Kidney (tissue), 14 donors: ENCODE measurements around the gene TF. TPM values are rescaled to one million over a fixed set of nuclear protein-coding genes. Genes with fewer than 3 reads are reported as not detected.

ENCODE experiments used
- DNase-seq, 5 donors: peaks; one replicate each; pipeline ENCODE4 v3.0.0-alpha.2; 2013 to 2020
- FAIRE-seq: peaks from 2 replicates; lab custom pipeline; 2012; peaks lifted over from hg19 to GRCh38; lab: Jason Lieb, UNC
- H3K27ac ChIP-seq, 2 donors: one replicate each; pipeline ENCODE4 v1.7.0; 2013; ENCODE audit warnings: low read depth in 2 of 2, low read length in 2 of 2, inconsistent platforms in 1 of 2
- H3K27me3 ChIP-seq: one replicate; pipeline ENCODE4 v1.7.1; 2013; ENCODE audit warnings: low read length, inconsistent platforms; ENCODE audit not compliant: control insufficient read depth, insufficient read depth
- H3K36me3 ChIP-seq, 3 donors: one replicate each; pipeline versions ENCODE4 v1.7.0 to v1.7.1; 2013; ENCODE audit warnings: low read length in 3 of 3, control low read depth in 1 of 3, inconsistent platforms in 1 of 3; ENCODE audit not compliant: insufficient read depth in 3 of 3, control insufficient read depth in 2 of 3
- H3K4me1 ChIP-seq, 3 donors: one replicate each; pipeline versions ENCODE4 v1.7.0 to v1.7.1; 2013; ENCODE audit warnings: low read length in 3 of 3, inconsistent platforms in 1 of 3, low read depth in 1 of 3; ENCODE audit not compliant: control insufficient read depth in 2 of 3, insufficient read depth in 2 of 3
- H3K4me3 ChIP-seq, 3 donors: one replicate each; pipeline versions ENCODE4 v1.7.0 to v1.8.1; 2013; ENCODE audit warnings: low read length in 3 of 3, control low read depth in 1 of 3, inconsistent platforms in 1 of 3
- H3K9ac ChIP-seq, 3 donors: one replicate each; pipeline versions ENCODE4 v1.7.0 to v1.7.1; 2013; ENCODE audit warnings: low read length in 3 of 3, control low read depth in 1 of 3, inconsistent platforms in 1 of 3
- H3K9me3 ChIP-seq, 3 donors: one replicate each; pipeline versions ENCODE4 v1.7.0 to v1.7.1; 2013; ENCODE audit warnings: low read length in 3 of 3, control low read depth in 1 of 3, inconsistent platforms in 1 of 3; ENCODE audit not compliant: control insufficient read depth in 2 of 3, insufficient read depth in 1 of 3
- intact Hi-C: fragments of 100-400 bp; cut with DNase I; formaldehyde crosslinking; loops from one replicate; pipeline ENCODE4 v1.11.1; 2022
- polyA plus RNA-seq: library from polyadenylated mRNA; stranded (reverse); fragments of 350-450 nt; fragmentation: Illumina TruSeq; extraction: RNeasy Lipid Tissue Mini Kit (QIAGEN cat#74804); gene quantifications from one replicate; pipeline ENCODE4 v1.2.3, GENCODE V29; 2014; ENCODE audit warnings: low read depth, low replicate concordance; ENCODE audit not compliant: insufficient read depth
- total RNA-seq: library from RNA; stranded (reverse); fragmentation: NEBNext Ultra II Directional; extraction: Animal tissue kit (Norgen Biotek cat#: 25700); gene quantifications from one replicate; pipeline ENCODE4 v1.2.1, GENCODE V29; 2021
- TF ChIP-seq, protein P1 (sequence below): IDR thresholded peaks from 3 replicates; pipeline ENCODE4 v1.5.1; 2012; ENCODE audit warnings: mild to moderate bottlenecking, moderate library complexity, borderline replicate concordance; ENCODE audit not compliant: insufficient read depth; ENCODE audit errors: extremely low read depth
- donor health status: control.
- donor health status: control.
- donor health status: control.
- donor health status: control.
- donor health status: control.
- donor health status: DM: yes; HTN: yes; CAD: no.
- donor health status: Normal renal cell carcinoma (clear cell type).

Gene TF
- total and polyA plus RNA-seq, 2 donors from 2014 or later = 0.88 to 1.4 TPM

DNA sequence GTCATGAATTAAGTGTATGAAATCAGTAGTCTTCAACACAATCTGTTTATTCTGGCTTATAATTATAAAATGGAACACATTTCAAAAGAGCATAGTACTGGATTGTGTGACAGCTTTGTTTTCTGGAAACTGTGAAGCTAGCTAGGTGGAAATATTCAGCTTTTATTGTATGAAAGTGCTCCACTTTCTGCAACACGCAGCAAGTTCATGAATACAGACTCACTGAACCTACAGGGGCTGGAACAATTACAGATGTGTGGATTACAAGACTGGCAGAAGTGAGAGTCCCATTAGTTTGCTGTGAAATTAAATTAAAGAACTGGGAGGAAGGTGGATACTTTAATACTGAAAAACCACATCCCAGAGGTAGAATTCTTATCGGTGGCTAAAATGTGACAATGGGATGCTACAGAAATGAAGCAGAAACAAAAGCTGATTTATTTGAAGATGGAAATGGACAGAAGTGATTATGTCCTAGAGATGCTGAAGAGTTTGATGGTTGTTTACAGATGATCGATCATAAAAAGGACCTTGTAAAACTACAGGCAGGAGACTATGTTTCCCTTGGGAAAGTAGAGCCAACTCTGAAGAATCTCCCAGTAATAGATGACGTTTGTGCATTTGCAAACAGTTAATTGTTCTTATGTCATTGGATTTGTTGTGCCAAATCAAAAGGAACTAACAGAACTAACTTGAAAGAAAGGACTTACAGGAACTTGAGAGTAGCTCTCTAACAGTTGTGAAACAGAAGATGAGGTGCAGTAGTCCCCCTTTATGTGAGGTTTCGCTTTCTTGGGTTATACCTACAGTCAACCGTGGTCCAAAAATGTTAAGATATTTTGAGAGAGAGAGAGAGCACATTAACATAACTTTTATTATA, 15.7 kb downstream of the TF start:
- Histone ChIP-seq H3K4me3 (no peak overlapping the region), H3K9me3 (no peaks in the 10 kb centered on the region), H3K9ac (no peak overlapping the region), H3K27ac (no peak overlapping the region), H3K4me1 (no peaks in the 10 kb centered on the region), H3K36me3 (no peaks in the 10 kb centered on the region), H3K27me3 (no peaks in the 10 kb centered on the region)
- DNase-seq (no peak), FAIRE-seq (no peak)
- TF ChIP-seq, protein P1, sequence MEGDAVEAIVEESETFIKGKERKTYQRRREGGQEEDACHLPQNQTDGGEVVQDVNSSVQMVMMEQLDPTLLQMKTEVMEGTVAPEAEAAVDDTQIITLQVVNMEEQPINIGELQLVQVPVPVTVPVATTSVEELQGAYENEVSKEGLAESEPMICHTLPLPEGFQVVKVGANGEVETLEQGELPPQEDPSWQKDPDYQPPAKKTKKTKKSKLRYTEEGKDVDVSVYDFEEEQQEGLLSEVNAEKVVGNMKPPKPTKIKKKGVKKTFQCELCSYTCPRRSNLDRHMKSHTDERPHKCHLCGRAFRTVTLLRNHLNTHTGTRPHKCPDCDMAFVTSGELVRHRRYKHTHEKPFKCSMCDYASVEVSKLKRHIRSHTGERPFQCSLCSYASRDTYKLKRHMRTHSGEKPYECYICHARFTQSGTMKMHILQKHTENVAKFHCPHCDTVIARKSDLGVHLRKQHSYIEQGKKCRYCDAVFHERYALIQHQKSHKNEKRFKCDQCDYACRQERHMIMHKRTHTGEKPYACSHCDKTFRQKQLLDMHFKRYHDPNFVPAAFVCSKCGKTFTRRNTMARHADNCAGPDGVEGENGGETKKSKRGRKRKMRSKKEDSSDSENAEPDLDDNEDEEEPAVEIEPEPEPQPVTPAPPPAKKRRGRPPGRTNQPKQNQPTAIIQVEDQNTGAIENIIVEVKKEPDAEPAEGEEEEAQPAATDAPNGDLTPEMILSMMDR = no peak
- intact Hi-C loops = no loop called here

DNA sequence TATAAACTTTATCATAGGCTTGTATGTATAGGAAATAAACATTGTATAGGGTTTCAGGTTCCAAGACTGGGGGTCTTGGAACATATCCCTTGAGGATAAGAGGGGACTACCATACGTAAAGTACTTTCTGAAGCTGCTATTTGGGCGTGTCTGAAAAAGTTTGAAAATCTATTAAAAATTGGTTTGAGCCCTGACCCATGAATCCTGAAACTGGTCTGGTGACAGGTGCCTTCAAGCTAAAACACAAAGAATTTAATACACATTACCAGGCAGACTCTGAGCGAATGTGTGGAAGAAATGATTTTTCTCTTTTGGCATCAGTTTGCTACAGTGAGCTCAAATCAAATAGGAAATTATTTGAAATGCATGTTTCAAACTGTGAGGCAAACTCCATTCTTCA, 16.3 kb downstream of the TF start:
- no peak overlapping the region for H3K4me3 ChIP-seq
- H3K9ac ChIP-seq = no peak overlapping the region
- TF ChIP-seq, protein P1 = no peak
- intact Hi-C loops = no loop called here
- DNase-seq (no peak), FAIRE-seq (no peak)
- H3K27me3 ChIP-seq = no peaks in the 10 kb centered on the region
- H3K4me1 ChIP-seq = no peaks in the 10 kb centered on the region
- H3K9me3 ChIP-seq = no peaks in the 10 kb centered on the region
- H3K36me3 ChIP-seq = no peaks in the 10 kb centered on the region
- no peak overlapping the region for H3K27ac ChIP-seq

DNA sequence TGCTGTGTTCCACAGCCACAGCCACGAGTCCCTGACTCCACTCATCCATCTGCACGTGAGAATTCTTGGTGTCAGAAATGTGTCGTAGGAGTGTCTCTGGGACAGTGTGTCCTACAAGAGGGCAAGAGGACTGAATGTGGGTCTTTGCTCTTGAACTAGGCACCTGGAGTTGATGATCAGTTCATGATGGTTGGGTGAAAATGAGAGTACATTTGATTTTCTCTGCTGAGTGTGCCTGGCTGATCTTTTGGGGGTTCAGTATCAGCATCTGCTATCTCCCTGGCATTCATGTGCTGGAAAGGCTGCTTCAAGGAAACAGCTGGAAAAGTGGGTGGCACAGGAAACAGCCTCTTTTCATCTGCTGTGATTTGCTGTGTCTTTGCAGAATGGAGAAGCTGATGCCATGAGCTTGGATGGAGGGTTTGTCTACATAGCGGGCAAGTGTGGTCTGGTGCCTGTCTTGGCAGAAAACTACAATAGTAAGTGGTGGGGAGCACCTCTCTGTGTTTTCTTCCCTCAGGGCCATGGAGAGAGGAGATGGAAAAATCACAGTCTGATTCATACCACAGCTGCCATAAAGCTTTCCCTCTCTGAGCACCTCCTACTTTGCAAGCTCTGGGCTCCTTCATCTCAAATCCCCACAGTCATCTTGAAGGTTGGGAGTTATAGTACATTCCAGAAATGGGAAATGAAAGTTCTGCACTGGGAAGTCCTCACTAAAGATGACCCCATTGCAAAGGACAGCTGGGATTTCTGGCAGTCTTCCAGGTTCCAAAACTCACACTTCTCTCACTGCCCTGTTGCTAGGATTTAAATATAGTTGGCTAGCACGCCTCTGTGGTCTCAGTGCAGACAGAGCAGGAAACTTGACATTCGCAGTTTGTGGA, 17.8 kb downstream of the TF start:
- Histone ChIP-seq H3K27ac (no peak overlapping the region), H3K4me3 (no peak overlapping the region), H3K36me3 (no peaks in the 10 kb centered on the region), H3K9me3 (no peaks in the 10 kb centered on the region), H3K27me3 (no peaks in the 10 kb centered on the region), H3K9ac (no peak overlapping the region), H3K4me1 (no peaks in the 10 kb centered on the region)
- DNase-seq = peak in 3 of 5 donors; percentile 51 to 87 (median 63)
- FAIRE-seq = no peak
- intact Hi-C loops = no loop called here
- TF ChIP-seq, protein P1 = no peak
